ENCODE results near the gene MAP7.
"Not testable (repeated sequence)": the region's sequence is repeated elsewhere in the genome, so short reads cannot be mapped to it uniquely, and the experiment has no call there.

MAP7 gene

DNA sequence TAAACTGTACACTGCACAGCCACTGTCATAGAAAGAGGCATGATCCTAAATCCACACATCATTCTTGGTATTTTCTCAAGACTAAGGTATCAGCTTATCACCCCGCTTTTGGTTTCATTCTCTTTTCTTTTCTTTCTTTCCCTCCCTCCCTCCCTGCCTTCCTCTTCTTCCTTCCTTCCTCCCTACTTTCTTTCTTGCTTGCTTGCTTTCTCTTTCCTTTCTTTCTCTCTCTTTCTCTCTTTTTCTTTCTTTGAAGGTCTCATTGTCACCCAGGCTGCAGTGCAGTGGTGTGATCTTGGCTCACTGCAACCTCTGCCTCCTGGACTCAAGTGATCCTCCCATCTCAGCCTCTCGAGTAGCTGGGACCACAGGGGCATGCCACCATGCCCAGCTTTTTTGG lies 81.1 kb downstream of the MAP7 start:
- no peak for DNase-seq (ENCODE audit: low spot score)

DNA sequence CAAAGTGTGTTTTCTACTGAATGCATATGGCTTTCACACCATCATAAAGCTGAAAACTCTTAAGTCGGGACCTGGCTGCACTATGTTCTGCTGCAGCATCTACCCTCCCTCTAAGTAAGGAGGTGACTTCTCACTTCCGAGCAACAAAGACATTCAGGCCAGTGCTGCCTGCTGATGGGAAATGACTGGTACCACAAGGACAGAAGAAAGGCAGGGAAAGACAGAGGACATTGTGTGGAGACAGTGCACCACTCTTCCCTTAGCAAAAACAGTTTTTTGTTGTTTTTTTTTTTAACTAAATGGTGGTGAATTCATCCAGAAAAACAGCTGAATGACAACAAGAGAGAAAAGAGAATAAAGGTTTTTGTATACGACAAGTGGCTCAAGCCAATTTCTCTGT lies 81.5 kb downstream of the MAP7 start:
- peak; percentile 96 for DNase-seq (ENCODE audit: low spot score)

DNA sequence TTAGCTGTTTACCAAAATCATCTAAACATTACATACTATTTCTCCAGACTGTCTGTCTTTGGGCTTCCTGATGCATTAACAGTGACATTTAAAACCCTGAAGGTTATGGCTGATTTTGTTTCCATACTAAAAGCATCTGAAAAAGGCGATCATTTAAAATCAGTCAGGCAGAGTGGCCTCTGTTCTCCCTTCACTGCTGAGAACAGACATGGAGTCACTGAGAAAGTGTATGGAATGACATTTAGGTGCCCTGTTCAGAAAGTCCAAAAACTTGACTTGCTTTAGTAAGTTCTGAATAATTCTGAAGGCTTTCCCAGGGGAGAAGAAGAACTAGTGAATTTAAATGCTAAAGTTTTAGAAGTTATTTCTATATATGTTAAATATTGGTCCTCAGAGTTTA lies 83.0 kb downstream of the MAP7 start:
- DNase-seq (ENCODE audit: low spot score) = no peak

DNA sequence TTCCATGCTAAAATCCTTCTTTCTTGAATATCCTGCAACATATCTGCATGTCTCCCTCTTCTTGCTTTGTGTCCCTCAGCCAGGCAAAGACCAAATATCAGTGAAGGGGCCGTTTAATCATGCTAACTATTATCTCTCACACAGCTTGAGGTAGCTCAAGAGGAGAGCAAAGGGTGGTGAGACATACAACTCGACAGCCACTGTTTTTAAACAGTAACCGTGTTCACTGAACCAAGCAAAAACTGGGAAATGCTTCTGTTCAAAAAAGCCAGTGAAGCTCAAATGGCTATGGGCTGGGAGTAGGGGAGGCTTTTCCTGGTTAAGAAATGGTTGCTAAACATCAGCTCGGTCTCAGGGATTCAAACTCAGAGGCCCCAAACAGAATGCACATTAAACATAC lies 83.4 kb downstream of the MAP7 start:
- no peak for DNase-seq (ENCODE audit: low spot score)

DNA sequence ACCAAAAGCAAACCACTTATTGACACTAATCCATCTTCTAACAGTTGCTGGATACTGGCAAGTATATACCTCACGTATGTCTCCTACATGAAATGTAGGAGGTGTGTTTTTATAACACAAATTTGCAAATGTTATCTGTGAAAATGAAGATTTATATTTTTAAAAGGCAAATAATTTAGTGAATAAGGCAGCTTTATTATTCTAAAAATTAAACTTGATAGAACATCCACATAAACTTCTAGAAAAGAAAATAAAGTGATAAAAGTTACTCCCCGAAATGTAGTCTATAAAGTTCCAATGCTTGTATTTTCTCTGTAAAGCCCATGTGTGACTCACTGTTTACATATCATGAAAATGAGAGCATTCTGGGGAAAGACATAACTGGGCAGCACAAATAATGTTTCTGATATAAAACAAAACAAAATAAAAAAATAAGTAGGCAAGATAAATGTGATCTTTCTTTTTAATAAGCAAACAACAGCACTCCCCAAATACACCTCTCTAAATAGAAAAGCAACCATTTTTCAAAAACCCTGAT lies 84.4 kb downstream of the MAP7 start:
- DNase-seq (ENCODE audit: low spot score) = no peak

DNA sequence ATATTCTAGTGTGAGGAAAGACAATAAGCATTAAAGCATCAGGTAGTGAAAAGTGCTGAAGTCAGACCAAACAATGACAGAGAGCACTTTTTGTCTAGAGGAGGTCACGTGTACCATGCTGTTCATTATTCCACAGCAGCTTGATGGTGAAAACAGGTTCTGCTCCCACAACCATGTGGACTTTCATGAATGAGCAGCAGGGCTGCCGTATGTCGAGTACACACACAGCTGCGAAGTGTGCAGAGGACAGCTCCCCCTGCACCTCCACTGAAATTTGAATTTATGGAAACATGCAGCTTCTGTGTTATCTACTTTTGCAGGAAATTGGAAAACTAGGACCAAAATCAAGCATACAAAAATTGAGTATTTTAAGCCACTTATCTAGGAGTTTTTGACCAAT lies 85.3 kb downstream of the MAP7 start:
- DNase-seq (ENCODE audit: low spot score) = peak; percentile 83

DNA sequence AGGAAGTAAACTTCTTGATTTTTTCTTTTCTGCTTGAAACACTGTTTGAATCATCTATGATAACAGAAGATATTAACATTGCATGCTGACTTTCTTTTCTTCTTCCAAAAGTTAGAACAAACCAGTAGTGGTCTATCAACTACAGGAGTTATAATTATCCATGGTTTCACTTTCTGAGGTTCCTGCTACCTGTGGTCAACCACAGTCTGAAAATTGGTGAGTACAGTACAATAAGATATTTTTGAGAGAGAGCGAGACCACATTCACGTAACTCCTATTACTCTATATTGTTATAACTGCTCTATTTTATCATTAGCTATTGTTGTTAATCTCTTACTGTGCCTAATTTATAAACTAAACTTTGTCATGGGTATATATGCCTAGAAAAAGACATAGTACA lies 86.1 kb downstream of the MAP7 start:
- no peak for DNase-seq (ENCODE audit: low spot score)

DNA sequence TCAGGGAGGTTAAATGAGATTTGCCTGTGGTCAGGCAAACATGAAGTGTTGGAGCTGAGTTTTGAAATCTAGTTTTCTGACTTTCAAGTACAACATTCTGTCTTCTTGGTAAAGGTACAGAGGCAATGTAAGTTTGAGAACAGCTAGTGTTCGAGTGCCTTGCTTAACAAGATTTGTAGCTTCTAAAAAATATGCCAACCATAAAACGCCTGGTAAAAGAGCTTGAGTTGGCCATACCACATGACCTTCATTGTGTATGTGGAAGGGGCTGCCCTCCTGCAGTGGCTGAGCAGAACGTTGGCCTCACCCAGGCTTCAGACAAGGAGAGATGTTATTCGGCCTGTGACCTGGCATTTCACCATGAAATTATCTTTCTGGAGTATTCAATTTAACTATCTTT lies 86.5 kb downstream of the MAP7 start:
- no peak for DNase-seq (ENCODE audit: low spot score)

DNA sequence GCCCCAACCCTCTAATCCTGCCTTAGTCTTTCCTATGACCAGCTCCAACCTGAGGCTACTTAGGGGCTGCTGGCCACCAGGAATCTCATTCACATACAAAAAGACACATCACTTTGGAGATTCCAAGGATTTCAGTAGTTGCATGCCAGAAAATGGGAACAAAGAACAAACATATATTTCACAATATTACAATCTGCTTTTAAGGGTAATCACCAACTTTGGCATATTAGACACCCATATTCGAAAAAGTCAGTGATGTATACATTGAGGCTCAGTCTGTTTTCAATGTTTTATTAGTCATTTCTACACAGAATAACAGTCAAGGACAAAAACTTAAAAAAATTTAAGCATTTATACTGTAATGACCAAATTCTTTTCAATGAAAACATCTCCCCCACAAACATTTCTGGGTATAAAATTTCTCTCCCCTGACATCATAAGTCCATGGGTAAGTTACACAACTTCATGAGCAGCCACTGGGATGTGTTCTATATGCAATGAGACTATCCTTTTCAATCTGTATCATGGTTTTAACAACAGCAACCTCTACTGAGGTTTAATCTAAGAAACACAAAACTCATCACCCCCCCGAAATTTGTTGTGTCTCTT lies 103.5 kb downstream of the MAP7 start:
- DNase-seq (ENCODE audit: low spot score) = no peak

DNA sequence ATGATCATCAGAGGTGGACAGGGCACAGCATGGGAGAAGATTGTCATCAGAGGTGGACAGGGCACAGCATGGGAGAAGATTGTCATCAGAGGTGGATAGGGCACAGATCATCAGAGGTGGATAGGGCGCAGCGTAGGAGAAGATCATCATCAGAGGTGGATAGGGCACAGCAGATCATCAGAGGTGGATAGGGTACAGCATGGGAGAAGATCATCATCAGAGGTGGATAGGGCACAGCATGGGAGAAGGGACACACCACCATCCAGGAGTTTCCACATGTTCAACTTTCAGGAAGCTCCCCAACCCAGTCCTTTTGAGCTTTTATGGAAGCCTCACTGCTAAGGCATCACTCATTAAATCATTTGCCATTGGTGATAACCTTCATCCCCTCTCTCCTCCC lies 104.1 kb downstream of the MAP7 start:
- DNase-seq (ENCODE audit: low spot score) = no peak

DNA sequence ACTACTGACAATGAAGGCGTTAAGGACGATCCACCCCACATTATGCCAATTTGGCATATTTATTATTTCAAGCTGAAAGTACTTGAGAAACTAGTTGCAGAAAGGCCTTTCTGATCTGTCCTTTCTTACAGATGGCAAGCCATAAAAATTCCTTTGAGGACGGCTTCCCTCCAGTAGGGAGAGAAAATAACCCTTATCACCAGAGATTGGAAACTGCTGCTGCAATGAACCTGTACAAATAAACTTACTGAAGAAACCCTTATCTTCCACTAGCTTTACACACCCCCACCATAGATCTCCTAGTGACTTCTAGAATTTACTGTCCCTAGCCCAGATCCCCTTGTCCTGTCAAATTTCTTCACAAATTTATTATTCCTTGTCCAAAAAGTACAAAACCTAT lies 105.2 kb downstream of the MAP7 start:
- DNase-seq (ENCODE audit: low spot score) = no peak

DNA sequence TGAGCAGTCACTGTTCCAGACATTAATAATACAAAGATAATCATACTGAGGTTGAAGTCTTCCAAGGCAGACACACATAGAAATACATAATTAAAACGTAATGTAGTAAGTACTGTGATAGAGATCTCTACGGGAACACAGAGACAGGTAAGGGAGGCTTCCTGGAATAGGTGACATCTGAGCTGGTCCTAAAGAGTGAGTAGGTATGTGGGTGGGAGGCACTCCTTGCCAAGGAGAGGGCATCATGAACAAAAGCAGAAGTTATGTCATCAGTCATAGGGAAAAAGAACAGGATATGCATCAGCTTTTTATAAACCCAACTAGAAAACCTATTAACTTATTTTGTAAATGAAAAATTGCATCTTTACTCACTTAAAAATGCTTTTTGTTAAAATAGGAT lies 110.0 kb downstream of the MAP7 start:
- no peak for DNase-seq (ENCODE audit: low spot score)

DNA sequence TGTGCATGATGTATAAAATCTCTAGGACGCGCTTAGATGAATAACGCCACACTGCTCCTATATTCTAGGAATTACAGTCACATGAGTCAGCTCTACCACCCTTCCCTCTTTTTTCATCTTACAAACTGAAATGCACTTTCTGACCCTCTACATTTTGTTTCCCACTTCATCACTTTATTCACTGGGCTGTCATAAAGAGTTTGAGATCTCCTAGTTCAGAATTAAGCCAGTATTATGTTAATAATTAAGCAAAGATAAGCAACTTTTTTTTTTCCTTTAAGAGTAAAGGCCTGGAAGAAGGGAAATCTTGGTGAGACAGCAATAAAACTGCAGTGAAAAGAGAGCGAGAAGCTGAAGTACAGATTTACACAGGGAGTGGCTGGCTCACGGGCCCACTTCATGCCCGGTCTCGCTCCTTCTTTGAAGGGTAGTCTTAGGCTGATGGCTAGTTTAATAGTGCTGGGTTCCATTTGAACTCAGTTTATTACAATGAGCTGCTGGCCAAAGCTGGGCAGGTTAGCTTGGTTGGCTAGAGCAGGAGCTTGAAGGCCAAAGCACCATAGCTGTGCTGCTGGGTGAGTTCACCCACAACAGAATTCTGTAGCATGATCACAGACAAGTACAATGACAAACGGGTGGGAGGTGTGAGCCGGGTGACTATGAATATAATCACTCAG lies 110.6 kb downstream of the MAP7 start:
- peak; percentile 32 for DNase-seq (ENCODE audit: low spot score)

DNA sequence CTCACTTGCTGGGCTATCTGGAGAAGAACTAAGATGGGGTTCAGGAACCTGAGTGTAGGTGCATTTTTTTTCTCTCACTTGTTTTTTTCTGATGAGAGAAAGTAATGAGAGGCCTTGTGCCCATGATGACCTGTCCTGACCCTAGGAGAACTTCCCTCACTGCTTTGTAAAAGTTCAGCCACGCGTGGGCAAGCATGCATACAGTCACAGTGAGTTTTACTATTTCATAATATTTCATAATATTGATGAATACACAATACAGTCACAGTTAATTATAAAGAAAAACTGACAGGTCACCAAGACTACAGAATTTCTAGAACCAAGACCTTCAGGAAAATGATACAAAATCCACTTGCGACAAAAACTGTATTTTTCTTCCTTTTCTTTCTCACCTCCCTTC lies 111.8 kb downstream of the MAP7 start:
- DNase-seq (ENCODE audit: low spot score) = no peak

DNA sequence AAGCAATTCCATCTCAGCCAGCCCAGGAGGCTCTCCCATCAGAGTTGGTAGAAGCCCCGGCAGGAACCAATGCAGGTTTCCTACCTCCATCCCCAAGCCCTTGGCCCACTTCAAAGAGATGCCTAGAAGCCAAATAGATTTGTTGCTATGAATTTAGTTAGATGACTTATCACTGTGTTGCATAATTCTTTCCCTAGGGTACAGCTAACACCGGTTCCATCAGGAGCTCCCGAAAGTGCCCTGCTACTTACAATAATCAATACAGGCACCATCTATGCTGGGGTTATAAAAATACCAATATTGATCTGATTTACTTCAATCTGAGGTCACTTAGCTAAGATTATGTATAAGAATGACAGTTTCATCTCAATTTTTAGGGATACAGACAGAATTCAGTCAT lies 113.0 kb downstream of the MAP7 start:
- no peak for DNase-seq (ENCODE audit: low spot score)

DNA sequence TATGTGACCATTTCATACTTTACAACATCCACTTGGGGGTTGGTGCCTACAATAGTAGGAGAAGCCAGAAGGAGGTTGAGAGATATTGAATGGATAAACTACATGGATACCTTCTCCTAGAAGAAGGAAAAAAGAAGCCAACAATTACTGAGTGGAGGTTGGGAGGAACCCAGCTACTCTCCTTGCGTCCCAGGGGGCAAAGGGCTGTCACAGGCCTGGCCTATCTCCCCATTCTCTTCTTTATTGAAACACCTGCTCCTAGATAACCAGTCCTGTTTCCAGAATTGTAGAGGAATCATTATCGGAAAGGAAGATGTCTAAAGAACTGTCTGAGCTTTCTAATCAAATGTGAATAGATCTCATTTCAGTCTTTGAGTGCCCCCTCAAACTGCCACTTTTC lies 115.1 kb downstream of the MAP7 start:
- DNase-seq (ENCODE audit: low spot score) = no peak

DNA sequence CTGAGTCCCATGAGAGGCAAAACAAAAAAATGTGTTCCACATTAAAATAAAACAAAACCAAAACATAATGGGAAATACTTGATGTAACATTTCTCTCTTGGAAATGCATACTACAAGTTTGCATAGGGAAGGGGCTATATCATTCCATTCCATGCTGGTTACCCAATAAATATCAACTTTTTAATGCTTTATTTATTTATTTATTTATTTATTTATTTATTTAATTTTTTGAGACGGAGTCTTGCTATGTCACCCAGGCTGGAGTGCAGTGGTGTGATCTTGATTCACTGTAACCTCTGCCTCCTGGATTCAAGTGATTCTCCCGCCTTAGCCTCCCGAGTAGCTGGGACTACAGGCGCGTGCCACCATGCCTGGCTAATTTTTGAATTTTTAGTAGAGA lies 118.9 kb downstream of the MAP7 start:
- DNase-seq (ENCODE audit: low spot score) = not testable (repeated sequence)

DNA sequence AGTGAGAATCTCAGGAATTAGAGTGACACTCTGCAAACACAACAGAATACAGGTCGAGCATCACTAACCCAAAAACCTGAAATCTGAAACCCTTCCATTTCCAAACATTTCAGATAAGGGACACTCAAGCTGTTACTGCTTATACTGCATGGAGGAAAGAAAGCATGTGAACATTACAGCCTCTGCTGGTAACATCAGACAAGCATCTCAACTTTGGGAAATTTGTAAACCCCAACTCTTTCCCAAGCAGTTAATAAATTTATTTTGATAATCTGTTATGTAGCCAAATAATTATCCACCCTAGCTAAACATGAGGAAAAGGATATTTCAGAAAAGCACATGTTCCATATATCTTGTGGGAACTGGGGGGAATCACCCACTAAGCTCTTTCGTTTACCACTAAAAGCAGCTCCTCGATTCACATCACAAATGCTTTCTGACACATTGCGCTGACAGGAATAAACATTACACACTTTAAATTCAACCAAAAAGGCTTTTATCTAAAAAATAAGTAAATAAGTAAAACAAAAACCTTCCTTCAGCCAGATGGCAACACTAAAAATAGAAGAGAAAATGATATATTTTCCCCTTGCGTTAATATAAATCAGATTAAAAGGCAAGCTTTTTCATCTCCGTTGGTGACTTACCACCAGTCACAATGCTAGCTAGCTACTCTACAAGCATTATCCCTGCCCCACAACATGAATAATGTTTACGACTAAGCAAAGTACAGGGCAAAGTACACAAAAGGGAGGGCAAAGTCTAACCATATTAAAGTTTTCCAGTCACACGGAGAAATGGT lies 120.8 kb downstream of the MAP7 start:
- DNase-seq (ENCODE audit: low spot score) = no peak

DNA sequence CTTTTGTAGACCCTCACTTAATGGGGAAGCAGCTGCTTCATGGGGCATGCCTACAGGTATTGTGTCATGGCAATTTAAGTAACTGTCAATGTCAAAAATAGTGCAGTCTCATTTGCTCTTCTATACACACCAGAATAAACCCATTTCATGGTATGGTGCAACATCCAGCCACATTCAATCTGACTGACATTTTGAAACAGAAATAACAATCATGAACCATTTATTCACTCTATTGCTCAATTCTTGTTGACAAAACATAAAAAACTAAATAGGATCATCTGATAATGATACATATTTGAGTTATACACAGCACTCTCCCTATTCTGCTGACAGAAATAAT lies 122.9 kb downstream of the MAP7 start:
- DNase-seq (ENCODE audit: low spot score) = no peak

DNA sequence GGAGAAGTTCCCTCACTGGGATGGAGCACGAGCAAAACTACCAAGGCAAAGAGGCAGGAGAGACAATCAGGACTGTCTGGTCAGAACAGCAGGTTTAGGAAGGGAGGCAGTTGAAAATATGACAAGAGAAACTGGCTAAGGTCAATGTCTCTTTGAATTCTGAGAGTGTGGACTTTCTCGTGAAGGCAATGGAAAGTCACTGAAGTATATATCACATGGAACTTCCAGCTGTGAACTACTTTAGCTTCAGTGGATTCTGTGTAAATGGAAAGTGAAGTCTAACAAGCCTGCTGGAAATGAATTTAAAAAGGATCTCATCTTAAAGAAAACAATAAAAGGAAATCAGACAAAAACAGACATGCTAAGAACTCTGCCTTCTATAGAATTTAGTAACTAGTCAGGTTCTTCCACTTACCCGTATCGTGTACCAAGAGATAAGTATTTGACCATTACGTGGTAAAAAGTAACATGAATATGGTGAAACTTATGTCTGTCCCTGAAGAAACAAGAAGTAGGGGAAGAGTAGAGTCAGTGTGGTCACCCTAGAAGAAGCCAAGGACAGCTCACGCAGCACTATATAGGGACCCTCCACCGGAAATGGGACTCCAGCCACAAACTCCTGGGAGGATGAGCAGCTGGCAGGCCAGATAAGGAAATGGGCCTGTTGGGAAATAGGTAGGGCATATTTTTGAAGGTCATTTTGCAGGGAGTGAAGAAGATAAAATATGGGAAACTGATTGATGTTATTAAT lies 123.4 kb downstream of the MAP7 start:
- DNase-seq (ENCODE audit: low spot score) = no peak

DNA sequence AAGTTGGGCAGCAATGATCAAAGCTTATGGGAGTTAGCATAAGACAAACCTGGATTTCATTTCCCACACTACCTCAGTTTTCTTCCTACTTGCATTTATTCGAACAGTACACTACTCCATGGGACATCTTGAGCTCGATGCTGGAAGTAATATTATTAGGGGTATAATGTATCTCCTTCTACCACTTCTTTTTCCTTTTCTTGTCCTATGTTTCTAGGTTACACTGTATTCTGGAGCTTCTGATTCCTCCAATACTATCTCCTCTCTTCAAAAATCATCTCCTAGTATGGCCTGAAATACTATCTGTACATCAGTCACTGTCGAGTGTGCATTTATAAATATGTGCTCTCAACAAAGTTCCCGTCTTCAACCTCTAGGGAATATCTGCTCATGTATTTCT lies 124.4 kb downstream of the MAP7 start:
- DNase-seq (ENCODE audit: low spot score) = no peak

DNA sequence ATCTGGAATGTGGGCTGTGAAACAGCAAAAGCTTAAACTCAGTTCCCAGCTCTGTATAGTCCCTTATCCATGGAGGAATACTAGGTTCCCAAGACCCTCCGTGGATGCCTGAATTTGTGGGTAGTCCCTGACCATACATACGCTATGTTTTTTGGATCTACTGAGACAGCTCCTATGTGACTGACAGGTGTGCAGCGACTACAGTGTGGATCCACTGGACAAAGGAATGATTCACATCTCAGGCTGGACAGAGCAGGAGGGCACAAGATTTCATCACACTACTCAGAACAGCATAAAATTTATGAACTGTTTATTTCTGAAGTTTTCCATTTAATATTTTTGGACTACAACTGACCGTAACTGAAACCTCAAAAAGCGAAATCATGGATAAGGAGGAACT lies 125.3 kb downstream of the MAP7 start:
- DNase-seq (ENCODE audit: low spot score) = no peak

DNA sequence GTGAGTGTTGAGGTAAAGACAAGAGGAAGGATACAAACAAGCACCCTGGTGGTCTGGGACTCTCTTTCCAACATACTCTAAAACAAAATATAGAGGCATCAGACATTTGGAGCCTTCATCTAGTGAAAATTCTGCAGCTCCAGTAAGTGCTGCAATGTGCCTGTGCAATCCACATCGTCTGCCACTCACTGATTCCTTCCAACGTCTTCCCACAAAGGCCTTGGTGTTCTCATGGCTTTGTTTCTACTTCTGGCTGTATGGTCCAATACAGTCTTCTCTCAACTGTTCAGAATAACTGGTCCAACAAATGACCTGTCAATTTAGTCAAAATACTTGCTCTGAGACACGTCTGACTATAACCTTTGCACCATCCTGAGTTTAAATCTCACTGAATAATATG lies 125.8 kb downstream of the MAP7 start:
- DNase-seq (ENCODE audit: low spot score) = peak; percentile 72

Measured in Ammon's horn (tissue), 1 donor.